GM18868 (cell line): ENCODE measurements around the gene MAP3K14.
"Not testable (repeated sequence)": the region's sequence is repeated elsewhere in the genome, so short reads cannot be mapped to it uniquely, and the experiment has no call there.

Experiments used
- ATAC-seq: cut with Tn5 transposase; IDR thresholded peaks from one replicate; pipeline ENCODE4 v1.9.1; 2021; ENCODE audit warnings: mild to moderate bottlenecking, moderate library complexity; ENCODE audit not compliant: unreplicated experiment

The MAP3K14 gene

DNA sequence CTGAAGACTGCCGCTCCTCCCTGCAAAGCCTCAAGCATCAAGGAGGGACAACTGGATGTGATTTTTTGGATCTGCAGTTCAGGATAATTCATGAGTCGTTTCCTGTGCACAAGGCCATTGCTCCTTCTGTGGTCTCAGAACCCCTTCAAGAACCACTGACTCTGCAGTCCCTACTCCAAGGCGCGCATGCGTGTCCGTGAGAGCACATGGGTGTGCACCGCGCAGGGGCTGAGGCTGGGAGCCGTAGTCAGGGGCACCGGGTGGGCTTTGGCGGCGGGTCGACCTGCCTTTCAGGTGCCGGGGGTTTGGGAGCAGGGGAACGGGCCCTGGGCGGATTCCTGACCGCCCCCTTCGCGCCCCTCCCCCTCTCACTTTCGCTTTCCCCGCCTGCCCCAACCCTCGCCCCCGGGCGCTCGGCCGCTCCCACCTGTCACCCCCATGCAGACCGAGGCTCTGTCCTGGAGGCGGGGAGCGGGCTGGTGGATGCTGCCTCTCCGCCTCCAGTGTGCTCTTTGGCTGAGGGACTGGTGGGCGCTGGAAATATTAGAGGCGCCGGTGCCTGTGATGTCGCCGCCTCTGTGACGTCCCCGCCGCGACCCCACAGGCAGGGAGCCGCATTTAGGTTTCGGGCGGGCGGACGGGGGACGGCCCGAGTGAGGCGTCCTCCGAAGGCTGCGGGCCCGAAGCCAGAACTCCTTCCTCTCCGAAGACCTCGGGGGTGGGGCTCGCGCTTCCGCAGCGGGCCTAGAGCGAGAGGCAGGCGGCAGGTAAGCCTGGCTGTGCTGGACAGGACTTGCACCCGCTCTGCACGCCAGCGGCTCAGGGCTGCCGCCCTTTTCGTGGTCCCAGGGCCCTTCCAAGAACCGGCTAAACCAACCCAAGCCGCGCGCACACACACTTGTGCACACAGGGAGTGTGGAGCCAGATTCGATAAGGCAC is 55.0 kb downstream of the MAP3K14 start, which contains the start of gene SPATA32:
Gene SPATA32 (minus strand): TSS at position 518 of the 939 bp plus-strand sequence. CDS start 78 bp downstream, at position 440.
- no peak for ATAC-seq

- ATAC-seq, result no peak
Observed at GRCh38 chr17:45260204-45260783, 56.5 kb downstream of the MAP3K14 start.

DNA sequence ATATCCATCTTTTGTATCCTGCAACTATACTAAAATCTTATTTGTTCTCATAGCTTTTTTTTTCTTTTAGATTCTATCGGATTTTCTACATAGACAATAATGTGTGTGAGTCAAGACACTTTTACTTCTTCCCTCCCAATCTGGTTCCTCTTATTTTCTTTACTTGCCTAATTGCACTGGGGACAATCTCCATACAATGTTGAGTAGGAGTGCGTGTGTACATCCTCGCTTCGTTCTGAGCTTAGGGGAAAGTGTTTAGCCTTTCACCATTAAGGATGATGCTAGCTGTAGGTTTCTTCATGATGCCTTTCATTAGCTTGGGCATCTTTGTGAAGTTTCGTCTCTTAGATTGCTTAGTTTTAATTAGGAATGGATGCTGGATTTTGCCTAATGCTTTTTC is 57.8 kb downstream of the MAP3K14 start:
- no peak for ATAC-seq

GRCh38 chr17:45257115-45257514 is 59.7 kb downstream of the MAP3K14 start:
- ATAC-seq, result no peak

GRCh38 chr17:45256114-45256966 is 60.5 kb downstream of the MAP3K14 start:
- ATAC-seq, result no peak

DNA sequence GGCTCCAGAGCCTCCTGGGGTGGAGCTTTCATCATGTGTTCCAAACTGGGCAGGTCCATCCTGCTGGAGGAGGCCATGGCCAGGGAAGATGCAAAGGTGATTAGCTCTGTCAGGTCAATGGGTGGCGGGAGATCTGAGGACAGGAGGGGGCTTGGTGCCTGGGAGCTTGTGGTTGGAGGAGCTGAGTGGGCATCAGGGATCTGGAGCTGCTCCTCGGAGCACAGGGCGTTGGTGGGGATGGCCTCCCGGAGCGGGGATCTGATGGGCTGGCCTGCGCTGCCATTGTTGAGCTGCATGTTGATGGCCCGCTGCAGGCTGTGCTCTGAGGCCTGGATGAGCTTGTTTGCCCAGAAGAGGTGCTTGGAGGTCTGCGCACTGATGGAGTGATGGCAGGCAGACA is 61.5 kb downstream of the MAP3K14 start:
- no peak for ATAC-seq

- ATAC-seq, result no peak
Observed at GRCh38 chr17:45253879-45254278, 62.9 kb downstream of the MAP3K14 start.

GRCh38 chr17:45253237-45253636 is 63.6 kb downstream of the MAP3K14 start:
- ATAC-seq, result not testable (repeated sequence)

- no peak for ATAC-seq
Observed at GRCh38 chr17:45251931-45252330, 64.9 kb downstream of the MAP3K14 start.

- peak; percentile 61 for ATAC-seq
Observed at GRCh38 chr17:45248132-45248957, 68.5 kb downstream of the MAP3K14 start.

- peak; percentile 87 for ATAC-seq
Observed at GRCh38 chr17:45247429-45248131, 69.2 kb downstream of the MAP3K14 start.

- ATAC-seq, result no peak
Observed at GRCh38 chr17:45246861-45247428, 69.9 kb downstream of the MAP3K14 start.

- no peak for ATAC-seq
Observed at GRCh38 chr17:45246338-45246737, 70.5 kb downstream of the MAP3K14 start.

GRCh38 chr17:45244725-45245656 is 71.8 kb downstream of the MAP3K14 start:
- no peak for ATAC-seq

- ATAC-seq, result no peak
Observed at GRCh38 chr17:45243750-45244149, 73.1 kb downstream of the MAP3K14 start.

DNA sequence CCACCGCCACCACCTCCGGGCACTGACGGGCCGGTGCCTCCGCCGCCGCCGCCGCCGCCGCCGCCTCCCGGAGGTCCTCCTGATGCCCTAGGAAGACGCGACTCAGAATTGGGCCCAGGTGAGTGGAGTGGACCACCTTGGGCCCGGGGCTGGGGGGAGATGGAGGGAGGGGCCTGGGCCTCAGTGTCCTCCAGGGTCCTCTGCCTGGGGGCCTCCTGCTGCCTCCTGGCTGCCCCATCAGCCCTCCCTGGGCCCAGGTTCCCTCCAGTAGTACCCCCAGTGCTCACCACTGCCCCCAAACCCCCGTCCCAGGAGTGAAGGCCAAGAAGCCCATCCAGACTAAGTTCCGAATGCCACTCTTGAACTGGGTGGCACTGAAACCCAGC is 74.8 kb downstream of the MAP3K14 start:
- no peak for ATAC-seq

DNA sequence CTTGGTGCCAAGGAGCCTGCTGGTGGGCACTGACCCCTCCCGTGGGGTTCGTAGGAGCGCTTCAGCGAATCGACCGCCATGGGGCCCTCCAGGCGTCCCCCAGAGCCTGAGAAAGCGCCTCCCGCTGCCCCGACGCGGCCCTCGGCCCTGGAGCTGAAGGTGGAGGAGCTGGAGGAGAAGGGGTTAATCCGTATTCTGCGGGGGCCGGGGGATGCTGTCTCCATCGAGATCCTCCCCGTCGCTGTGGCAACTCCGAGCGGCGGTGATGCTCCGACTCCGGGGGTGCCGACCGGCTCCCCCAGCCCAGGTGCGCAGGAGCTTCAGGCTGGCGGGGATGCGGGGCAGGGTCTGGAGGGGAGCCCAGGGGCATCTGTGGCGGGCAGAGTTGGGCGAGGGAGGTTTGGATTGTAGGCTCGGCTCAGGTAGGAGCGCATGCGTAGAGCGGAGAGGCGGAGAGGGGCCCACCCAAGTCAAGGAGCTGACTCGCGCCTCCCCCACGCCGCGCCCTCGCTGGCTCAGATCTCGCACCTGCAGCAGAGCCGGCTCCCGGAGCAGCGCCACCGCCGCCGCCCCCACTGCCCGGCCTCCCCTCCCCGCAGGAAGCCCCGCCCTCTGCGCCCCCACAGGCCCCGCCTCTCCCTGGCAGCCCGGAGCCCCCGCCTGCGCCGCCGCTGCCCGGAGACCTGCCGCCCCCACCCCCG is 75.3 kb downstream of the MAP3K14 start:
- ATAC-seq, result no peak

DNA sequence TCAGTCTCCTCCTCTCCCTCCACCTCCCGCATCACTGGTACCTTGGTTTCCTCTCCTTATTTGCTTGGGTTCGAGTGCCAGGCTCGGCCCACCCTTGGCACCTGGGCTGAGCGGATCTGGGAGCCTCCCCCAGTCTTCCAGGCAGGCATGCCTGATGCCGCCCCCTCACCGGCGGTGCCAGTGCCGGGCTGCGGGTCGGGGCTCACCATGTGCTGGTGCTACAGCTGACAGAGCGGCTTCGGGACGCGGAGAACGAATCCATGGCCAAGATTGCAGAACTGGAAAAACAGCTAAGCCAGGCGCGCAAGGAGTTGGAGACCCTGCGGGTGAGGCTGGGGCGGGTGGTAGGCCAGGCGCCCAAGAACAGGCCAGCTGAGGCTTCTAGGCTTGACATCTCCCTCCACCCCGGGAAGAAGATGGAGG is 75.9 kb downstream of the MAP3K14 start:
- ATAC-seq, result no peak
